Limb (tissue), 2 donors: ENCODE data around the gene SNRNP40.
"Not testable (repeated sequence)": the region's sequence is repeated elsewhere in the genome, so short reads cannot be mapped to it uniquely, and the experiment has no call there.

Experiments used
- DNase-seq, 2 donors: peaks; one replicate each; pipeline ENCODE4 v3.0.0-alpha.2; 2016; ENCODE audit errors: extremely low spot score in 2 of 2

SNRNP40 gene

DNA sequence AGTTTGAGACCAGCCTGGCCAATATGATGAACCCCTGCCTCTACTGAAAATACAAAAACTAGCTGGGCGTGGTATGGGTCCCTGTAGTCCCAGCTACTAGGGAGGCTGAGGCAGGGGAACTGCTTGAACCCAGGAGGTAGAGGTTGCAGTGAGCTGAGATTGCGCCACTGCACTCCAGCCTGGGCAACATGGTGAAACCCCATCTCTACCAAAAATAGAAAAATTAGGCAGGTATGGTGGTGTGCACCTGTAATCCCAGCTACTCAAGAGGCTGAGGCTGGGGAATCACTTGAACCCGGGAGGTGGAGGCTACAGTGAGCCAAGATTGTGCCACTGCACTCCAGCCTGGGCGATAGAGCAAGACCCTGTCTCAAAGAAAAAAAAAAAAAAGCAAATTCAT lies 8.8 kb downstream of the SNRNP40 start:
- not testable (repeated sequence) for DNase-seq

GRCh38 chr1:31282426-31282825 lies 14.2 kb downstream of the SNRNP40 start:
- not testable (repeated sequence) for DNase-seq

DNA sequence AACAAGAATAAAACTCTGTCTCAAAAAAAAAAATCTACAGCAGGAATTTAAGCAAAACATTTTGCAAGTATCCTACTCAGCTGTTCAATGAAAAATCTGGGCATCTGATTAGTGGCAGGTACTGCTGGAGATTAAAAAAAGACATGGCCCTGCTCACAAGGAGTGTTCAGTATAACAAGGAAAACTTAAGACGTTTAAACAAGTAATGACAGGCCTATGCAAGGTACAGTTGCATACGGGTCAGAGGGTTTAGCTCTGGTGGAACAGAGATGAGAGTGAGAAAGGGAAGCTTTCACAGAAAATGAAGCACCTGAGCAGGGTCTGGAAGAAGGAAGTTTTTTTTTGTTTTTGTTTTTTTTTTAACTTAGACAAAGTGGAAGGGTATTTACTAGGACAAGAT lies 23.0 kb downstream of the SNRNP40 start:
- DNase-seq: no peak

GRCh38 chr1:31272369-31272768 lies 24.2 kb downstream of the SNRNP40 start:
- no peak for DNase-seq

DNA sequence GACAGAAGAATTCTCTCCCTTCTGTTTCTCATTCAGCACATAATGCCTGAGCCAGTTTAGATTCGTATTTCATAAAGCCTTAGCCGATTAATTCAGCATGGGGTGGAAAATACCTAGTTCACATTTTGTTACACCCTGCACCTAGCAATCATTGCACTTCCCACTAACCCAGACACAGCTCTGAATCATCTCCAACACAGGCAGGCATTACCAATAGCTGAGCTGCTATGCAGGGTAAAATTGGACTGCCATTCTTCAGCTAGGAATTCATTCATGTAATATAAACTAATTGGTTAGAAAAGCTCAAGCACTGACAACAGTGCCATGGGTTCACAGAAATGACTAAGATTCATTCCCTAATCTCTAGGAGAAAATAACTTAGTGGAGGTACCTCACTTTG lies 30.0 kb downstream of the SNRNP40 start:
- DNase-seq: no peak

DNA sequence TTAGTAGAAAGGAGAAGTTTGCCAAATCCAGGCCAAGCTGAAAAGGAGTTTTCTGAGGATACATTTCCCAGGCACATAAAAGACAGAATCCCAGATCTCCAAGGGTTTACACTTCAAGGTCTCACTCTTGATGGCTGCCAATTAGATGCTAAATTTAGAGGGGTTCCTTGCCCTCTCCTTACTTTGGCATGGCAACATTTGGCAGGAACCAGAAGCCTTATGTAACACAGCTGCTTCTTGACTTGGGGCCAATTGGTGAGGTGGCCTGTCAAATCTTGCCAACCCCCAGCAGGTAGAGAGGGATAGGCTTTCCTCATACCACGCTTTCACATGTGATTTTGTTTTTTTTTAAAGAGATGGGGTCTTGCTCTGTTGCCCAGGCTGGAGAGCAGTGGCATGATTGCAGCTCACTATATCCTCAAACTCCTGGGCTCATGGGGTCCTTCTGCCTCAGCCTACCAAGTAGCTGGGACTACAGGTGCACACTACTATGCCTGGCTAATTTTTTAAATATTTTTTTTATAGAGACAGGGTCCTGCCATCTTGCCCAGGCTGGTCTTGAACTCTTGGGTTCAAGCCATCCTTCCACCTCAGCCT lies 31.7 kb downstream of the SNRNP40 start:
- DNase-seq: no peak

- DNase-seq: no peak
These were observed 33.2 kb downstream of the SNRNP40 start for GRCh38 chr1:31263408-31263807.

DNA sequence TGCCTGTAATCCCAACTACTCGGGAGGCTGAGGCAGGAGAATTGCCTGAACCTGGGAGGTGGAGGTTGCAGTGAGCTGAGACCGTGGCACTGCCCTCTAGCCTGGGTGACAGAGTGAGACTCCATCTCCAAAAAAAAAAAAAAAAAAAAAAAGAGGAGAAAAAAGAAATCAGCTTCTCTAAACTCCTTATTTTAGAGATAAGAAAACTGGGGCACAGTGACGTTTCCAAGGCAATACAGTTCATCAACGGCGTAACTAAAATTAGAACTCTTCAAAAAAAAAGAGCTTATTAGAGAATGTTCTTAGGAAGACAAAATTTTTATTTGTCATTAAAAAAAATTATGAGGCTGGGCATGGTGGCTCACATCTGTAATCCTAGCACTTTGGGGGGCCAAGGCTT lies 34.2 kb downstream of the SNRNP40 start:
- not testable (repeated sequence) for DNase-seq

GRCh38 chr1:31261916-31262315 lies 34.7 kb downstream of the SNRNP40 start:
- no peak for DNase-seq

- no peak for DNase-seq
These were observed 36.8 kb downstream of the SNRNP40 start for GRCh38 chr1:31259746-31260145.

DNA sequence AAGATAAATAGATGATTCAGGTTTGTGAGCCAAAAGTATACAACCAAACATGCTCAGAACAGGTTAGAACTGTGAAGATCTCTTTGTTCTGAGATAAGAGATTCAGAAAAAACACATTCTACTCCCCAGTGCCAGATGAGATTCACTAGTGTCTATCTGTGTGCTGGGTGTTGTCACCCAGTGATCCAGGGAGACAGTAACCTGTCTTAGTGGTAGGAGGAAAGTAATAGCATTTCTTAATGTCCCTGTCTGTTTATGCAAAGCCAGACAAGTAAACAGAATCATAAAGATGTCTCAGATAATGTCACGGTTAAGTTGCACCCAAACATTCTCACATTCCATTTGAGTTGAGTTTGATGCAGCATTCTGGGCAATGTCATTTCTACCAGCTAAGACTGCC lies 38.0 kb downstream of the SNRNP40 start:
- no peak for DNase-seq

GRCh38 chr1:31257213-31257612 lies 39.4 kb downstream of the SNRNP40 start:
- DNase-seq: no peak

DNA sequence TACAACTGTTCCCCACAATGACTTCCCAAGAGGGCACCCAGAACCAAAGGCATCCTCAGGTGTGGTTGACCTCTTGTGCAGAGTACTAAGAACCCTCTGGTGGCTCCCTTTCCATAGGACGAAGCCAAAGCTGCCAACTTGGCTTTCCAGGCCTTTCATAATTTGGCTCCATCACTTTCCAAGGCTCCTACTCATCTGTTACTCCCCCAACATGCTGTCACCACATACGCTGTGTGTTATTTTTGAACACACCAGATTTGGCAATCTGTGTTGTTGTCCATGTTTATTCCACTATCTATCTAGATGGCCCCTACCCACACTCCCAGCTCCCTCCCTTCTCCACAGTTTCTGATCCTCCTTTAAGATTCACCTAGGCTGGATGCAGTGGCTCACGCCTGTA lies 46.7 kb downstream of the SNRNP40 start:
- DNase-seq: no peak

- DNase-seq: no peak
These were observed 48.3 kb downstream of the SNRNP40 start for GRCh38 chr1:31248276-31248675.

DNA sequence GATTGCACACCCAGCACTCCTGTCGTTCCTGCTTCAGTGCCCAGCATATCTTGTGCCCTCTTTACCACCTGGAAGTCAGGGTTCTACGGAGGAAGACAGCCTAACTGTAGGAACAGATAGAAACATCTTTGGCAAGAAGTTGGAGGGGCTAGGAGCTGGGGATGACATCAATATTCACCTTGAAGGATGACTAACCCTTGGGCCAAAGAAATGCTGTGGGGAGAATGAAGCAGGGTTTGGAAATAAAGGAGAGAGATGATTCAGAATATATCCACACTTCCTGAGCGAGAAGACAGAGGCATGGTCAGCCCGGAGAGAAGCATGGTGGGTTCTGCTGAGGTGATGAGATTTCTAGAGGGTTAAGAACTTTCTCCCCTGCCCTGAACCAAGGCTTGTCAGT lies 52.3 kb downstream of the SNRNP40 start:
- DNase-seq: no peak

- no peak for DNase-seq
These were observed 52.9 kb downstream of the SNRNP40 start for GRCh38 chr1:31243501-31244286.

- DNase-seq: no peak
These were observed 55.3 kb downstream of the SNRNP40 start for GRCh38 chr1:31241321-31241720.

GRCh38 chr1:31239653-31240241 lies 56.8 kb downstream of the SNRNP40 start, which contains the start of gene NKAIN1:
TSS of gene NKAIN1 (minus strand) at chr1:31239887. CDS start at chr1:31239547, 340 bp downstream.
- peak in 1 of 2 donors; percentile 72 for DNase-seq

GRCh38 chr1:31238986-31239613 lies 57.5 kb downstream of the SNRNP40 start:
- peak; percentile 13 to 73 for DNase-seq

DNA sequence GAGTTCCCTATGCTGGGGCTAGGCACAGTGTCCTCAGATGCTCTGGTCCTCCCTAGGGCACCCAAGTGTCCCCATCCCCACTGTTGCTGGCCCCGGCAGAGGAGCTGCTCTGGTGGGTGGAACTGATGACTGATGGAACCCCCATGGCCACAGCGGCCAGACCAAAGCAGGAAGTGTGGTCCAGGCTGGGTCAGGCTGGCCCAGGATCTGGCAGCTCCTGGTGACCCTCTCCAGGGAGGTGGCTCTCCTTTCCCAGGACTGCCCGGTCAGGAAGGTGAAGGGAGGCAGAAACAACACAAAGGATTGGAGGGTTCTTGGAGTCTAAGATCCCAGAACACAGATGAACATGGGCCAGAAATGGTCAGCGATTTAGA lies 58.0 kb downstream of the SNRNP40 start:
- no peak for DNase-seq

- DNase-seq: no peak
These were observed 61.7 kb downstream of the SNRNP40 start for GRCh38 chr1:31234870-31235269.

DNA sequence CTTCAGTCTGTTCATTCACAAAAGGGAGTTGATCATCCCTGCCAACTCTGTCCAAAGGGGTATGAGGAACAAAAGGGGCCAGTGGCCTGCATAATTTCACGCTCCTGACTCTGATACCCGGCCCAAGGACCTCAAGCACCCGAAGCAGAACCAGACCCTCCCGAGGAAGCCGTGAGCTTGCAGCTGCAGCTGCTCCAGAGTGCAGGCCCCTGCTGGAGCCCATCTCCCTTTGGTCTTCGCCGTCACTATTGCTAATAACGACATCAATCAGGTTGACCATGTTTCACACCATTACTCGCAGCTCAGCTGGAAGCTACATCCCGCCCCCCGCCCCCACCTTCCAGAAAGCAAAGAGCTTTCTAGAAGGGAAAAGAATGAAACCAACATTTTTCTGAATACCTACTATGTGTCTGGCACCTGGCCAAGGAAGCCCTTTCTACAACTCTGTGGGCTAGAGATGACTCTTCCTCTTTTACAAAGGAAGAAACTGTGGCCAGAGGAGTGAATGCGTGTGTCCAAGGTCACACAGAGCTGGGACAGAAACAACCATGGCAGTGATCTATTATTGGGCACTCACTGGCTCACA lies 62.4 kb downstream of the SNRNP40 start:
- no peak for DNase-seq
